SK-N-MC (cell line): ENCODE measurements around the gene NTN4.

Source experiments
- EZH2 ChIP-seq: fragments of 200-600 bp; sonication (generic); IDR thresholded peaks from one replicate; pipeline ENCODE4 v1.6.1; 2017; ENCODE audit warnings: antibody characterized with exemption
- POLR2AphosphoS5 ChIP-seq: IDR thresholded peaks from 2 replicates; pipeline ENCODE4 v1.6.1; 2012; ENCODE audit warnings: mild to moderate bottlenecking, low read depth, low read length, borderline replicate concordance

DNA sequence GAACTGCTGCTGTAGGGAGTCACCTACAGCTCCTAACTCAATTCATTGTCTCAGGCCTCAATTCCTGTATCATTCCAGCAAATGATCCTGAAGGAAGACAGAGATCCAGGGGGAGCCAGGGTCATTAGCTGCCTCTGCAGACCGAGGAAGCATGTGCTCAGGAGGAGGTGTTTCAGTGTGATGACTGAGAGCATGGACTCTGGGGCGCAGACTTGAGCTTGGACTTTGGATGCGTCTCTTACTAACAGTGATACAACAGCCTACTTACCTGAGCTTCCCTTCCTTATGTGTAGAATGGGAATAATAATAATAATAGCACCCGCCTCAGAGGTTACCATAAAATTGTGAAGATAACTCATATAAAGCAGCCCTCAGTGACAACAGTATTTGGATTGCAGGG, 147.3 kb downstream of the NTN4 start:
- TF ChIP-seq POLR2AphosphoS5 (no peak), EZH2 (no peak)
